Superior temporal gyrus (tissue), 1 donor: Measurements from ENCODE around the gene USB1.
A peak's percentile ranks its signal among the peaks of the same experiment; 100 is the strongest.
"Not testable (repeated sequence)": the region's sequence is repeated elsewhere in the genome, so short reads cannot be mapped to it uniquely, and the experiment has no call there.

Experiments used
- DNase-seq: peaks from one replicate; pipeline ENCODE4 v3.0.0-alpha.2; 2016; ENCODE audit errors: extremely low spot score

Gene USB1

DNA sequence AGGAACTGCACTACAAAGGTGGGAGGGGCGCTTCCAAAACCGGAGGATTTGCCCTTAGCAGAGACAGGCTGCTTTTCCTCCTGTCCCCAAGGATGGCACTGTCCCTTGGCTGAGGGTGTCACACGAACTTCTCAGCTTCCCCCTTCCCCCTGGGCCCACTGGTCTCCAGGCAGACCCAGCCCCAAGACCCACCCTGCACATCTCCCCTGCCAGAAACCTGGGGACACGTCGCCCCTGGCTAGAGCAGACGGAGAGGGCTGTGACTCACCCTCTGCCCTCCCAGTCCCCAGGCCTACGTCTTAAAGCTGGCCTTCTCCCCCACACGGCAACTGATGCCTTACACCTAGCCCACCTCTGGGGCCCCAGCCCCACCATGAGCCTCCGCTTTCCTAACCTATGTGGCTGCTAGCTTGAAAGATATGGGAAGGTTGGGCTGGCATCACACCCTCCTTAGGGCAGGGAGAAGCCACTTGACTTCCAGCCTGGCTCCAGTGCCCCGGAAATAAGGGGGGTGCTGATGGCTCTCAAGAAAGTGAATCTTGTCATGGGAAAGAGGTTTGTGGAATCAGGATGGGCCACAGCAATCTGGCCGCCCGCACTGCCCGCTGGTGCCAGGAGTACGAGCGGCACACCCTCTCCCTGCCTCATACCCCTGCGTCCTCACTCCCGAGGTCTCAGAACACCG is 5.3 kb upstream of the USB1 start:
- DNase-seq = no peak

DNA sequence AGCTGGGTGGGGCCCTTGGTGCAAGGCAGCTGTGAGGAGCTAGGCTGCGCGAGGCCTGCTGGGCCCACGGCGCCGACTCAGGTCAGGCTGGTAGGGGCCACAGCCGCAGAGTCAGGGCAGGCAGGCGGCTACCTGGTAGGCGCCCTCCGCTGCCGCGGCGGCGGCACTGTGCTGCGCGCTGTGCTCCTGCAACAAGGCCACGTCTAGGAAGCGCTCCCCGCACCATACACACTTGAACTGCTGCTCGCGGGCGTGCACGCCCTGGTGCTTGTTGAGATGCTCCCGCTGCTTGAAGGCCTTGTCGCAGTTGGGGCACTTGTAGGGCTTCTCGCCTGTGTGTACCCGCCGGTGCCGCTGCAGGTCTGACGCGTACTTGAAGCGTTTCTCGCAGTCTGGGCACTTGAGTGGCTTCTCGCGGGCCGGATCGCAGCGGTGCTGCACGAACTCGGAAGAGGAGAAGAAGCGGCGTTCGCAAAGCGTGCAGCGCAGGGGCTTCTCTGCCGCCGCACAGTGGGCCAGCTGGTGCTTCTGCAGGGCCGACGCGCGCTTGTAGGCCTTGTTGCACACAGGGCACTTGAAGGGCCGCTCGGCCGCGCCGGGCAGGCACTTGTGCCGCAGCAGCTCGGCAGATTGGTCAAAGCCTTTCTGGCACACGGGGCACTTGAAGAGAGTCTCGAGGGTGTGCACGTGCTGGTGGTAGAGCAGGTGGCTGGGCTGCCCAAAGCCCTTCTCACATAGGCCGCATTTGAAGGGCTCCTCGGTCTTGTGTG is 4.6 kb upstream of the USB1 start:
- DNase-seq = no peak

DNA sequence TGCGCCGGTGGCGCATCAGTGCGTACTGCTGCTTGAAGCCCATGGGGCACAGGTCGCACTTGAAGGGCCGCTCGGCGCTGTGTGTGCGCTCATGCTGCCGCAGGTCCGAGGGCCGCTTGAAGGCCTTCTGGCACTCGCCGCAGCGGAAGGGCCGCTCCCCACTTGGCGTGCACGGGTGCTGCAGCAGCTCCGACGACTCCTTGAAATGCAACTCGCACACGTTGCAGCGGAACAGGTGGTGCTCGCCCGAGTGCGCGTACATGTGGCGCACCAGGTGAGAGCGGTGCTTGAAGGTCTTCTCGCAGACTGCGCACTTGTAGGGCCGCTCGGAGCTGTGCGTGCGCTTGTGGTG is 4.1 kb upstream of the USB1 start:
- no peak for DNase-seq

DNA sequence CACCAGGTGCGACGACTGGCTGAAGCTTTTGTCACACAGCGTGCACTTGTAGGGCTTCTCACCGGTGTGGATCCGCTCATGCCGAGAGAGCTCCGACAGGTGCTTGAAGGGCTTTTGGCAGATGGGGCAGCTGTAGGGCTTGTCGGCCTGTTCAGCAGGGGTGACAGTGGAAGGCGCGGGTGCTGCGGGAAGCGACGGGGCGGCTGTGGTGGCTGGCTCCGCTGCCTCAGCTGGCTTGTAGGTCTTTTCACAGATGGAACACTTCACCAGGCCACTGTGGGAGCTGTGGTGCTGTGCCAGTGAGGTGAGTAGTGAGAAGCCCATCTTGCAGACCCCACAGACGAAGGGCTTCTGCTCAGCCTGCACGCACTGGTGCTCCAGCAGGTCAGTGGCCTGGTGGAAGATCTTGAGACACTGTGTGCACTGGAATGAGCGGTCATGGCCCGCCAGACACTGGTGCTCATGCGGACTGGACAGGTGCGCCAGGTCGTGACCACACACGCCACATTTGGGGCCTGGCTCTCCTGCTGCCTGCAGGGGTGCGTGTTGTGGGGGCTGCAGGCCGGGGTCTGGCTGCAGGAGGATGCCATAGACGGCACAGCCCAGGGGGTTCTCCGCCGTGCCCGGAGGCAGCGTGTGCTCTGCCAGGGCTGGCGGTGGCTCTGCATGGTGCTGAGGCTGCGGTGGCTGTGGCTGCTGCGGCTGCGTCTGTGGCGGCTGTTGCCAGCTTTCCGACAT is 3.5 kb upstream of the USB1 start:
- no peak for DNase-seq

DNA sequence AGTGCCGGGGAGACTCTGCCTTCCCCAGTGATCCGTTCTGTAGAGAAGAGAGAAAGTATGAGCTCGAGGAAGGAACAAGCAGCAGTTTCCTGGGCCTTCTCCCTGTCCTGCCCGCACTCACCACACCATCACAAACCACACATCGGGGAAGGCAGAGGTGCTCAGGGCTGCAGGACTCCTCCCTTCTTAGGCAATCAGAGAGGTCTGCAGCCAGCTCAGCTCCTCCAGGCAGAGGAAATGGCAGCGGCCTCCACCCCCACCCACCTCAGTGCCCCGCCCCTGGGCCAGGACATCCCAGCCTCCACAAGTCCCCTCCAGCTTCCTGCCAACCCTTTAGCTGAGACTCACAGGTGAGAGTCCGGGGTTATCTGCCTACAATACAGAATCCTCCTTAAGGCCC is 2.7 kb upstream of the USB1 start:
- no peak for DNase-seq

DNA sequence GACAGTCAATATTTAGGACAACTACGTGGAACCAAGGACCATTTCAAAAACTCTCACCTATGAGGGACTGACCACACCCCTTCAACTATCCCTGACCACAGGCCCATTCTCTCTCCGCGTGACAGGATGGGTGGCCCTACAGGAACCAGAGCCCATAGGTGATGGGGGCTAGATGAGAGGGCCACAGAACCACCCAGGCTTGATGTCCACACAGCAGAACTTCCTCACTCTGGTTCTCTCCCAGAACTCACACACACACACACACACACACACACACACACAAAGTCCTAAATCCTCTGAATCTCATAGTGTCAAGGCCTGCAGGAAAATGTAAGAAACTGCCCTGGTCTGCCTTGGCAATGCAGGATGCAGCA is 2.2 kb upstream of the USB1 start:
- DNase-seq = no peak

DNA sequence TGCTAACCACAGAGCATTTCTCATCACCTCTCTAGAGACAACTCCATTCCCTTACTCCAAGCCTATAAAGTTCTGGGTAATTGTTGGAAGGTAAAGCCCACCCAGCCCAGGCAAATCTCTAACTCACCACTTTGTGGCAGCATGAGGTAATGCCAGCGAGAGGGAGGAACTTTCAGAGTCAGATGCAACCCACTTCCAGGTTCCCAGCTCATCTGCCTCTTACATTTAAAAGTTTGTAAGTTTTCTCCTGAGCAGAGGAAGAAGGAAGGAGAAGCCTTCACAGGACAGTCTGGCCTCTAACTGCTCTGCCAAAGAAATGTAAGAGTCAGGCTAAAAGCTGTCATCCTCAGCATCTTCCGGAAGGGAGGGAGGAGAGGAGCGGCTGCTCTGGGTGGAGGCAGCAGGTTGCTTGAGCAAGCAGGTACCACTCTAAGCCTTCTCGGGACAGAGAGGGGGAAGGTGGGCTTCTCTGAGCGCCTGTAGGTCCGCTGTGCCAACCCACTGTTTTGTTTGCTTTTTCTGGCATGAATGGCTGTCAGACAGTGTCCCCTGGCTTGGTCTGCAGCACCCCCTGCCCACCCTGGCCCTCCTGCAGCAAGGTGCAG is 1.7 kb upstream of the USB1 start:
- peak; percentile 18 for DNase-seq

DNA sequence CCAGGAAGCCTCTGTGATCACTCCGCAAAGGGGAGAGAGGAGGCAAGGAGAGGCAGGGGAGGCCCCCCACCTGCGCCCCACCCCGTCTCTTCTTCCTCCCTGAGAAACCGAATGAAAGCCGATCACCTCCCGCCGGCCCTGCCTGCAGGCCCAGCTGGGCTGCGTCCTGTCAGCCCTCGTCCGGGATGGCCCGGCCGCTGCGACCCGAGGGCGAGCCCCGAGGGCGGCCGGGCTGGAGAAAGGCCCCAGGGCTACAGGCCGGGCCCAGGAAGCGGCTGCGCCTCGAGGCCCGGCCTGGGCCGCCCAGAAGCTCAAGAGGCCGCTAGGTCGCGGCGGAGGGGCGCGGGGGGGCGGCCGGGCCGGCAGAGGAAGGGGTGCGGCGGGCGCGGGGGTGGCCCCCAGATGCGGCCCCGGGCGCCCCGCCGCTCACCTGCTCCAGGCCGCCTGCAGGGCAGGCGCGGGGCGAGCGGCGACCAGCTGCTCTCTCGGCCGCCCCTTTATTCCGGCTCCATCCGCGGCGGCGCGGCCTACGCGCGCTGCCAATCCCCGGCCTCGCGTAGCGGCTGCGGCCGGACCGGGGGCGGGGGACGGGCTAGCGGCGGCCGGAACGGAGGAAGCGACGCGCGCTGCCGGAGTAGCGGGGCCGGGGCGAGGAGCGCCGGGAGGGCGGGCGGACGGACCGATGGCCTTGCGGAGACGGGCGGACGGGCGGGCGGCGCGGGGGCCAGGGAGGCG is 1.1 kb upstream of the USB1 start, which contains the start of gene ZNF319:
ZNF319 (minus strand) TSS at position 702 of the 735 bp plus-strand sequence. CDS start 2,407 bp downstream, outside the sequence.
- DNase-seq = no peak

DNA sequence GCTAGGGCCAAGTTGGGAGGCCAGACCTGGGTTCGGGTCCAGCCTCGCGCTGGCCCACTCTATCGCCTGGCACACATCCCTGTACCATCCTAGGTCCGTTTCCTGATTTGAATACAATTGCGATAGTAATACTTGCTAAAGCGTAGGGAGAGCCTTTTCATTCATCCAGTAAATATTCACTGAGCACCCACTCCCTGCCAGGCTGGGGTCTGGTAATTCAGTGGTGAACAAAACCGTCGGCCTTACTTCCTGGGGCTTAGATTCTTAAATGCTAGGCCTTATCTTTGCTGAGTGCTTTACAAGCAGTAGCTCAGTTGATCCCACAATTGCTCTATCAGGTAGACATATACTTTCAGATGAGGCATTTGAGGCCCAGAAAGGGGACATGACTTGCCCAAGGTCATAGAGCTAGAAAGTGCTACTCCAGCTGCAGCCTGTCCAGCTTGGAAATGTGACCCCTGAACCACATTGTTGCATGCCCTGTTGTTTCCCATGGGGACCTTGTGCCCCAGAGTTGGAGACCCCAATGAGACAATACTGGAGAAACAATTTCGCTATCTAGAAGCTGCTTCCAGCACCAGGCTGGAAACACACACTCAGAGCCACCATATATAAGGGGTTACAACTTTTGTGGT is 691 bp downstream of the USB1 start:
- no peak for DNase-seq

DNA sequence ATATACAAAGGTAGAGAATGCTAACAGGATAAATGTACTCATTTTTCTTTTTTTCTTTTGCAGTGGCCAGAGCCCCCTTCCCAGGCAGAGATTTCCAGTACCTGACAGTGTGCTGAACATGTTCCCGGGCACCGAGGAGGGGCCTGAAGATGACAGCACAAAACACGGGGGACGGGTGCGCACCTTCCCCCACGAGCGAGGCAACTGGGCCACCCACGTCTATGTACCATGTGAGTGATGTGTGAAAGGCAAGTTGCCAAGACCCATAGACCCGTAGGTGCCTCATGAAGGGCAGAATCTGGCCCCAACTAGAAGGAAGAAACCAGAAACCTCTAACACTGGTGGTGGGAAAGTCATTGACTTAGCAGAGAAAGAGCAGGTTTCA is 1.2 kb downstream of the USB1 start:
- DNase-seq = no peak

DNA sequence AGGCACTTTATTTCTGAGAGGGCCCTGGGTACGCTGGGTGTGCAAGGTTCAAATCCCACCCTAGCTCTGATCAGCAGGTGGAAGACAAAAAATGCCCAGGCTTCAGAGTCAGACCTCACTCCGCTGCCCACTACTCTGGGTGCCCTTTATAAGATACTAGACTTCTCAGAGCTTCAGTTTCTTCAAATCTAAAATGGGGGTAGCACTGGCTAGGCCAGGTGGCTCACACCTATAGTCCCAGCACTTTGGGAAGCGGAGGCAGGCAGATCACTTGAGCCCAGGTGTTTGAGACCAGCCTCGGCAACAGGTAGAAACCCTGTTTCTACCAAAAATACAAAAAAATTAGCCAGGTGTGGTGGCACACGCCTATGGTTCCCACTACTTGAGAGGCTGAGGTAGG is 1.7 kb downstream of the USB1 start:
- DNase-seq = no peak

DNA sequence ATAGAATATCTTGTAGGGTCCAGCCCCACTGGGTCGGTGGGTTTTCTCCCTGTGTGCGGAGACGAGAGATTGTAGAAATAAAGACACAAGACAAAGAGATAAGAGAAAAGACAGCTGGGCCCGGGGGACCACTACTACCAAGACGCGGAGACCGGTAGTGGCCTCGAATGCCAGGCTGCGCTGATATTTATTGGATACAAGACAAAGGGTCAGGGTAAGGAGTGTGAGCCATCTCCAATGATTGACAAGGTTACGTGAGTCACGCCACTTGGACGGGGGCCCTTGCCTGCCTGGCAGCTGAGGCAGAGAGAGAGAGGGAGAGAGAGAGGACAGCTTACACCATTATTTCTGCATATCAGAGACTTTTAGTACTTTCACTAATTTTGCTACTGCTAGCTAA is 3.5 kb downstream of the USB1 start:
- not testable (repeated sequence) for DNase-seq

DNA sequence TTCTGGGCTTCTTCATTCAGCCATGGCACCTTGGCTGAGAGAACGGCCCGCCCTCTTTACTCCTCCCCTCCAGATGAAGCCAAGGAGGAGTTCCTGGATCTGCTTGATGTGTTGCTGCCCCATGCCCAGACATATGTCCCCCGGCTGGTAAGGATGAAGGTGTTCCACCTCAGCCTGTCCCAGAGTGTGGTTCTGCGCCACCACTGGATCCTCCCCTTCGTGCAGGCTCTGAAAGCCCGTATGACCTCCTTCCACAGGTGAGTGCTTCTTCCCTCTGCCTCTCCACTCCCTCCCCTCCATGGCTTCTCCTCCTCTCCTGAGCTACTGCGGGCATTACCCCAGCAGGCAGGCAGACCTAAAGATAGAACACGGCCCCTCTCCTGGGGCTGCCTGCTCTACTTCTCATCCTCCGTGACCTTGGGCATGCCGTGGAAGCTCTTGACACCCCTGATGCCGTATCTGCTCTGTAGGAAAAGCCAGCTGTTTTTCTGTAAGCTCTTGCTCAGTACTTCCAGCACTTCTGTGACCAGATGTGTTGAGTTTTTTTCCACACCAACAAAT is 8.7 kb downstream of the USB1 start:
- no peak for DNase-seq

DNA sequence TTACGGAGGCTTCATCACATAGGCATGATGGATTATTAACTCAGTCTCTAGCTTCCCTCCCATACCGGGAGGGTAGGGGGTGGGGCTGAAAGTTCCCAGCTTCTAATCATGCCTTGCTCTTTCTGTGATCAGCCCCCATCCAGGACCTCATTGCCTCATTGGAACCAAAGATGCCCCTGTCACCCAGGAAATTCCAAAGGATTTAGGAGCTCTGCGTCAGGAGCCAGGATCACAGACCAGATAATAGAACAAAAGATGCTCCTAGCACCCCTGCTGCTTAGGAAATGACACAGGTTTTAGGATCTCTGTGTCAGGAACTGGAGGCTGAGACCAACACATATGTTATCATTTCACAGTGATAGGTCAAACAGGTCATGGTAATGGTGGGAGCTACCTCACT is 9.7 kb downstream of the USB1 start:
- no peak for DNase-seq

DNA sequence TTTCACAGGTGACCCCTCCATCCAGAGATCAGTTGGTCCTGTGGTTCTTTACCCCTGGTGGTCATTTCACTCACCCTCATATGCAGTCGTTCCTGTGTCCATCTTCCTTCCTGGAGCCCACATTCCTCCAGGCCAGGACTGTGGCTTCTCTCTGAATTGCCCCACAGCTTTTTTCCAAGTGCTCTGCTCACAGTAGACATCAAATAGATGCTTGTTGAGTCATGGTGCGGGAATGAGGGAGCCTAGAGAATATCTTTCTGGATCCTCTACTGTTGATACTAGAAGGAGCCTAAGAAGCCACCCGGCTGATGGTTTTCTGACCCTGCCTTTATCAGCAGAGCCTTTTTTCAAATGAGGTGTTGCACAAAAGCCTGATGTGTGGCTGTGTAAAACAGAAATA is 10.4 kb downstream of the USB1 start:
- DNase-seq = no peak

DNA sequence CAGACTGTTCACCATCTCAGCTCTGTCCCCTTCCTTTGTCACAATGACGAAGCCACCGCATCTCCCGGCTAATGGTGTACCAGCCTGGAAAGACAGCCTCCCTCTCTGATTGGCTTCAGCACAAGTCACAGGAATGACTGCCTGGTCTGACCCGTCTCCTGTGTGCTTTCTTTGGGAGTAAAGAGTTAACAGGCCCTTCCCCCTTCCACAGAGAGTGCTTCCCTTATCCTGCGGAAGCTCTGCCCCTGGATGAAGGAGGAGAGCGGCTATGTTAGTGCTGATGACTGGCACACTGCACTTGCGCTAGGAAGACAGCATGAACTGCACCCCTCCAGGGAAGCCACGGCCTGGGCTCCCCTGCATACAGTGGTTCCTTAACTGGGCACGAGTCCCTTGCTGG is 11.3 kb downstream of the USB1 start:
- DNase-seq = no peak

DNA sequence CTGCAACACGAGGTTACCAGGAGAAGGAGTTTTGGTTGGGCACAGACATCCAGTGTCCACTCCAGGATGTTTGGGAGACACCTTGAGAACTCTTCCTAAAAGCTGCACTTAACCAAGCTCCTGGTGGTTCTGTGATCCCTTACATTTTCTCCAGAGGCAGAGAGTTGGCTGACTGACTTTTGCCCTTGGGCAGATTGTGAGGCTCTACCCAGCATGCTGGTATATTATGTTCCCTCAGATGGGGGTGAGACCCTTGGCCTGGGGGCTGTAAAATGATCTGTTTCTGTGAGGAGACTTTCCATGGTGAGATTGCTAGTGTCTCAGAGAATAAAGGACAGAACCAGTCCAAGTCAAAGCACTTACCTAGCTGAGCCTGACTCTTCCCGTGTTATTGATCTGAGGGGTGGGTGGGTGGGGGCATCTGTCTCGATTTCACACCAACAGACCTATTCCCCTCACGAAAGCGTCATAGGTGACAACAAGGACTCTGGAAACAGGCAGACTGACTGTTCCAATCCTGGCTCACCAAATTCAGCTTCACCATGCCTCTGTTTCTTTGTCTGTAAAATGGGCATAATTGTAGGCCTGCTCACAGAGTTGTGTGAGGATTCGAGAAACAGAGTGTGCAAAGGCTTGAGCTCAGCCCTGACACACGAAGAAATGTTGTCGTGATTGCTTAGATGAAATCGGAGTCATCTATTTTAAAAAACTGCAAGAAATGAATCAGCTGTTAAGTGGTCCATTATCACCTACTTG is 12.2 kb downstream of the USB1 start:
- DNase-seq = no peak

DNA sequence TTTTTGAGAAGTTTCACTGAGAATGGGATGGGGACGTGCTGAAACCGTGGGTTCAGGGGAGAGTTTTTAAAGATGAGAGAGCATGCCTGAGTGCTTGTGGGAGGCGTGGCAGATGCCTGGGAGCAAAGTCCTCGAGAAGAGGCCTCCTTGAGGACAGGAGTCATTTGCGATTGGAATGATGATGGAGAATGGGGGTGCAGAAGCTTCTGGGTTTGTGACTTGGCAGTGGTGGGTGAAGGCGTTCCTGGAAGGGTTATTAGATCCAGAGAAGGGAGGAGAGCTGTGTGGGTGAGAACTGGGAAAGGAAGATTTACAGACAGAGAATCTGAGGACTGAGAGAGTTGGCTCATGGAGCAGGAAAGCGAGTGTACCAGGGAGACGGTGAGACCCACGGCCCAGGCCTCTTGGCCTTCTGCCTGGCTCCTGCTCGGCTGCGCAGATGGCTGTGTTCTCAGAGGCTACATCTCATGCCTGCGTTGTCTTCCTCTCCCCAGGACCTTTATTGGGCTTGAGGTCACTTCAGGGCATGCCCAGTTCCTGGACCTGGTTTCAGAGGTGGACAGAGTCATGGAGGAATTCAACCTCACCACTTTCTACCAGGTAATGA is 15.7 kb downstream of the USB1 start:
- DNase-seq = no peak

DNA sequence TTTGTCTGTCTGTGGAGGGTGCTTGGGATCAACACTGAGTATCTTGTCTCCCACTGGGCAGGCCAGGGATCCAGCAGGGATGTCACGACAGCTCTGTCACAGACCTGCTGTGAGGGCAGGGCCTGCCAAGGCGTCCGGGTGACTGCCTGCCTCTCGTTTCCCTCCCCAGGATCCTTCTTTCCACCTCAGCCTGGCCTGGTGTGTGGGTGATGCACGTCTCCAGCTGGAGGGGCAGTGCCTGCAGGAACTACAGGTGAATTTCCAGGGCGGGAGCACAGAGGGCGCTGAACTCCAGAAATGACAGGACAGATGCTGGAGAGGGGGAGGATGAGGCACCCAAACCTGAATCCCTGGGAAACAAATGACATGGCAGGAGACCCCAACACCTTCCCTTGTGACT is 17.6 kb downstream of the USB1 start:
- no peak for DNase-seq
